CD4-positive, CD25-positive, alpha-beta regulatory T cell (primary cell): ENCODE measurements around the gene SLC19A1. TPM values are rescaled to one million over a fixed set of nuclear protein-coding genes. Genes with fewer than 3 reads are reported as not detected.

Source experiments
- ATAC-seq, 2 donors: fragments of 150-1000 bp; cut with Tn5 transposase; one replicate each; pipeline ENCODE4 v1.10.0; 2021; ENCODE audit warnings: low read depth in 2 of 2, moderate number of reproducible peaks in 2 of 2, moderate library complexity in 1 of 2
- DNase-seq, 3 donors: peaks; one replicate each; pipeline versions ENCODE4 v3.0.0 to v3.0.0-alpha.2; 2012 to 2022; ENCODE audit warnings: mixed read lengths in 1 of 3
- H3K27ac ChIP-seq: one replicate; pipeline ENCODE4 v1.7.0; 2013; ENCODE audit warnings: mild to moderate bottlenecking, low read length; ENCODE audit not compliant: insufficient read depth, poor library complexity, severe bottlenecking
- H3K27me3 ChIP-seq: one replicate; pipeline ENCODE4 v1.7.0; 2013; ENCODE audit warnings: low read length; ENCODE audit not compliant: control insufficient read depth, insufficient read depth
- H3K36me3 ChIP-seq: one replicate; pipeline ENCODE4 v1.7.0; 2013; ENCODE audit warnings: mild to moderate bottlenecking, low read length, moderate library complexity; ENCODE audit not compliant: control insufficient read depth, insufficient read depth
- H3K4me1 ChIP-seq: 2 replicates; pipeline ENCODE4 v1.7.0; 2013; ENCODE audit warnings: mild to moderate bottlenecking, low read length; ENCODE audit not compliant: insufficient read depth, control insufficient read depth, poor library complexity, severe bottlenecking
- H3K4me3 ChIP-seq: one replicate; pipeline ENCODE4 v1.7.0; 2013; ENCODE audit warnings: low read depth, mild to moderate bottlenecking, low read length, moderate library complexity
- H3K9me3 ChIP-seq, 2 experiments: 1 replicate in 1 of 2; 2 replicates in 1 of 2; pipeline ENCODE4 v1.7.0; 2013; ENCODE audit warnings: low read length in 2 of 2, mild to moderate bottlenecking in 1 of 2, moderate library complexity in 1 of 2; ENCODE audit not compliant: control insufficient read depth in 2 of 2
- H3K27ac Mint-ChIP-seq, 3 donors: one replicate each; pipeline ENCODE4 v1.8.0; 2020 to 2022; ENCODE audit warnings: mild to moderate bottlenecking in 3 of 3, mixed read lengths in 3 of 3, moderate library complexity in 2 of 3
- H3K27me3 Mint-ChIP-seq: one replicate; pipeline ENCODE4 v1.8.0; 2022; ENCODE audit warnings: mild to moderate bottlenecking, mixed read lengths
- H3K36me3 Mint-ChIP-seq: one replicate; pipeline ENCODE4 v1.8.0; 2020; ENCODE audit warnings: mixed read lengths
- H3K4me1 Mint-ChIP-seq, 4 donors: one replicate each; pipeline ENCODE4 v1.8.0; 2020 to 2022; ENCODE audit warnings: mixed read lengths in 4 of 4, mild to moderate bottlenecking in 1 of 4
- H3K4me3 Mint-ChIP-seq, 4 donors: one replicate each; pipeline ENCODE4 v1.8.0; 2020 to 2022; ENCODE audit warnings: mild to moderate bottlenecking in 4 of 4, mixed read lengths in 4 of 4, moderate library complexity in 3 of 4
- H3K9me3 Mint-ChIP-seq, 7 donors: one replicate each; pipeline ENCODE4 v1.8.0; 2020 to 2022; ENCODE audit warnings: mixed read lengths in 7 of 7, mild to moderate bottlenecking in 3 of 7, moderate library complexity in 2 of 7
- polyA plus RNA-seq, 4 donors: library from polyadenylated mRNA; unstranded; fragments of 300-500 nt; fragmentation: Illumina TruSeq; gene quantifications; one replicate each; pipeline ENCODE4 v1.2.3, GENCODE V29; 2021
- total RNA-seq: library from RNA; stranded (reverse); gene quantifications from one replicate; pipeline ENCODE4 v1.2.3, GENCODE V29; 2022

Gene SLC19A1
- total and polyA plus RNA-seq, 5 donors from 2014 or later: 4.7 to 10.8 (median 5.3) TPM

DNA sequence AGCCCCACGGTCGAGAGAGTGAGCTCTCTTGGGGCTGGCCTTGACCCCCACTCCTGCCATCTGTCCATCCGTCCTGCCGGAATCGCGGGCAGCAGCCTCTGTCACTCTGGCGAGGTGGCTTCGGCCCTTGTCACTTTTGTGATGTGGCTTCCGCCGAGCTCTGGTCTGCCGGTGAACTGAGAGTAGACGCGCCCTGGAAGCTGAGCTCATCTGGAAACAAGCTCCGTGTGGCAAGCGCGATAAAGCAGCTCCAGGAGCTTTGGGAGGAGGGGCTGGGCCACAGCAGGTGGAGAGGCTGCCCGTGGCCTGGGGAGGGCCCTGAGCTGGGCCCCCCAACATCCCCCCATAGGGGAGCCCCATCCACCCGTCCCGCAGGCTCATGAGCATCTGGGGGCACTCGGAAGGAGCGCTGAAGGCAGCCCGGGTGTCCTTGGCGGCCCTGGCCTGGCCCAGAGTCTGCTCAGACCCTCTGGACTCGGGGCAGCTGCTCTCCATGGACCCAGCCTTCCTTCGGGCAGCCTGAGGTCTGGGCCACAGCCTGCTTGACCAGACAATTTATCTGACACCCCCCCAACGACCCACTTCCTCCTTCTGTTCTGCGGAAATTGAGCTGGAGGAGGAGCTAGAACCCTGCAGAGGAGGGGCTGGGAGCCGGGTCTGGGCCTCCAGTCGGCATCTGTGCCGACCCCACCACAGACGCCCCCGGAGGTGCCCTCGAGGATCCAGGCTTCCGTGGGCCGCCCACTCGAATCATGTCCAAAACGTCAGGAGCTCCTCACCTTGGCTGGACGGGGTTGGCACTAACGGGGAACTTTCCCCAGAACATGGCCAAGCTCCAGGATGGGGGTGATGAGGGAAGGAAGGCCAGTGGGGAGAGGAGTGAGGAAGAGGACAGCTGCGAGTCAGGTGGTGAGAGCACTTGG, 59.1 kb downstream of the SLC19A1 start:
- peak overlapping the region; percentile 89 to 94 (median 94) for H3K27ac Mint-ChIP-seq
- no peaks in the 10 kb centered on the region for H3K27me3 ChIP-seq
- peaks cover 0 to 2% (median 0%) of the 10 kb centered on the region in 7 donors for H3K9me3 Mint-ChIP-seq
- H3K4me1 ChIP-seq: peaks cover 17% of the 10 kb centered on the region
- H3K9me3 ChIP-seq: no peaks in the 10 kb centered on the region
- peaks cover 0 to 49% (median 12%) of the 10 kb centered on the region in 4 donors for H3K4me1 Mint-ChIP-seq
- ATAC-seq: peak; percentile 10 to 43
- peak in 2 of 3 donors; percentile 39 to 78 for DNase-seq
- H3K36me3 ChIP-seq: no peaks in the 10 kb centered on the region
- peak overlapping the region; percentile 58 for H3K27ac ChIP-seq
- H3K27me3 Mint-ChIP-seq: no peaks in the 10 kb centered on the region
- H3K36me3 Mint-ChIP-seq: no peaks in the 10 kb centered on the region
- H3K4me3 ChIP-seq: no peak overlapping the region
- peak overlapping the region in 3 of 4 donors; percentile 79 to 86 (median 81) for H3K4me3 Mint-ChIP-seq

DNA sequence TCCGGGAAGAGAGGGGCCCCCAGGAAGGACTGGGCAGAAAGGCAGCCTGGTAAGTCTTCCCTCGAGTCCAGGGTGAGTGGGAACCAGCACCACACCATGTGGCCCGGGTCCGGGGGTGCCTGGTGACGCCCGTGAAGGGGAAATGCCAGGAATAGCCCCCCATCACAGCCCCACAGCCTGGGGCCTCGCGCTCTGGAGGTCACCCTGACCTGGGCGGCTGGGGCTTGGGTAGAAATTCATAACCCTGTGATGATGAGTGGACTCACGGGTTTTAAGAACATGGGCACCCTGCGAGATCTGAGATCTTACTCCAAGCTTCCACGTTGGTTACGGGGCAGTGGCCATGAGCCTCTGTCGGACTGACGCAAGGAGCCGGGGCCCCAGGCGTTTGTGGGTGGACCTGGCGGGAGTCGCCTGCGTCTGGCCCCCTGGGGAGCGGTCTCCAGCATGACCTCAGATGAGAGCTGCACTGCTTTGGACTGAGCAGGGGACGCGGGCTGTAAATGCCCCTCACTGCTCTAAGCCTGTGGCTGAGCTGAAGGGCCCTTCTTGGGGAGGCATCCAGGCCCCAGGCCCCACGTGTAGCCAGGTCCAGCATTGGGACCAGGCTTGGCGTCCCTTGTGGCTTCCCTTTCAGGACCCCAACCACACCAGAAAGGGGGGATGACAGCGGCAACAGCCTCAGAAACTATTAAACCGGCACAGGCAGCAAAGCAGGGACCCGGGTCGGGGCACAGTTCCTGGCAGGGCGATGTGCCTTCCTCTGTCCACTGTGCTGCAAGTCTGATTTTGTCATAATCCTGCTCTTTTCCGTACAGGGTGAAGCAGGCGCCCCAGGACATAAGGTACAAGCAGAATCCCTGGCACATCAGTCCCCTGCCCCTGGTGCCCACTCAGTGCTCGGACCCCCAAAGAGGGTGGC, 60.0 kb downstream of the SLC19A1 start:
- H3K36me3 ChIP-seq: no peaks in the 10 kb centered on the region
- peak overlapping the region; percentile 58 for H3K27ac ChIP-seq
- H3K9me3 ChIP-seq: no peaks in the 10 kb centered on the region
- peak overlapping the region; percentile 89 to 94 (median 94) for H3K27ac Mint-ChIP-seq
- H3K27me3 ChIP-seq: no peaks in the 10 kb centered on the region
- peak overlapping the region in 3 of 4 donors; percentile 79 to 86 (median 81) for H3K4me3 Mint-ChIP-seq
- no peaks in the 10 kb centered on the region for H3K36me3 Mint-ChIP-seq
- no peak for DNase-seq
- peaks cover 26% of the 10 kb centered on the region for H3K4me1 ChIP-seq
- H3K27me3 Mint-ChIP-seq: no peaks in the 10 kb centered on the region
- ATAC-seq: no peak
- H3K4me3 ChIP-seq: no peak overlapping the region
- peaks cover 0 to 51% (median 15%) of the 10 kb centered on the region in 4 donors for H3K4me1 Mint-ChIP-seq
- H3K9me3 Mint-ChIP-seq: peaks cover 0 to 2% (median 0%) of the 10 kb centered on the region in 7 donors

DNA sequence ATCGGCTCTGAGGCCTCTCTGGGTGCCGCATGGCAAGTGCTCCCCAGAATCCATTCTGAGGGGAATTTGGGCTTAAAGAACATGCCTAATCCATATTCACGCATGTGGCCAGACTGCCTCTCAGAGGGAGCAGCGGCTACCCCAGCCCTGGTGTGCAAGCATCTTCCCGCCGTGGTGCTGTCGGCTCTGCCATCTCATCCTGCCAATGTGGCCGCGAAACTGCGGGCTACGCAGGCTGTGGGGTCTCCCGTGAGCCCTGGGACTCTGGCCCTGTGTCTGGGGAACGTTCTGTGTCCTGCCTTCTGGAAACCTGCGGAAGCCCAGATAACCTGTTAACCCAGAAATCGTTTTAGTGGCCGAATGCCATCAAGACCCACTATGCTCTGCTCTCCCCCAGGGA, 60.7 kb downstream of the SLC19A1 start:
- no peaks in the 10 kb centered on the region for H3K27me3 Mint-ChIP-seq

DNA sequence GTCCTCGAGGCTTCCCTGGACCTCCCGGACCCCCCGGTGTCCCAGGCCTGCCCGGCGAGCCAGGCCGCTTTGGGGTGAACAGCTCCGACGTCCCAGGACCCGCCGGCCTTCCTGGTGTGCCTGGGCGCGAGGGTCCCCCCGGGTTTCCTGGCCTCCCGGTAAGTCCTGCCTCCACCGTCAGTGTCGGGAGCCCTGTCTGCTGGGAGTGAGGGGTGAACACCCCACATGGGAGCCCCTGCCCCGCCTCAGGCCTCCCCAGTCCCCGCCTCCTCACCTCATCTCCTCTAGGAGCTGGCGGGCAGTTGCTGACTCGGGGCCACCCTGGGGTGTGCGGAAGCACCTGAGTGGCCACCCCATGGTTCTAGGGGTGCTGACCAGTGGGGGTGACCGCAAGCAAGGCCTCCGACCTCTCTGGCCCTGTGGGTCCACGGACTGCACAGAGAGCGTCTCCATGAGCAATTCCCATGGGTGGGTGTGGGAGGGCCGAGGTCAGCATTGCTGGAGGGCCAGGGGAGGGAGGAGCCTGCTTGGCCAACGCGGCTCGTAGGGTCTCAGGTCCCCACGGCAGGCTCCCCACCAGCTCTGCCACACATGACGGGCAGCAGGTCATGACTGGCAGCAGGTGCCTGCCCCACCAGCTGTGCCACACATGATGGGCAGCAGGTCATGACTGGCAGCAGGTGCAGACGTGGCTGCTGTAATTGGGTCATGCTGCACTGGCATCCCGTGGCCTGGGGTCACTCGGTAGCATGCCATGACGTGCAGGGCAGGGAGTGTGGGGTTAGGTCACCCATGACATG, 61.3 kb downstream of the SLC19A1 start:
- DNase-seq (no peak), ATAC-seq (no peak)
- no peak overlapping the region for H3K4me3 ChIP-seq
- H3K36me3 ChIP-seq: no peaks in the 10 kb centered on the region
- H3K4me1 ChIP-seq: peaks cover 26% of the 10 kb centered on the region
- peaks cover 0 to 2% (median 0%) of the 10 kb centered on the region in 7 donors for H3K9me3 Mint-ChIP-seq
- H3K27me3 ChIP-seq: no peaks in the 10 kb centered on the region
- H3K27ac ChIP-seq: no peak overlapping the region
- peak overlapping the region in 1 of 4 donors; percentile 46 for H3K4me3 Mint-ChIP-seq
- H3K36me3 Mint-ChIP-seq: no peaks in the 10 kb centered on the region
- no peaks in the 10 kb centered on the region for H3K27me3 Mint-ChIP-seq
- H3K4me1 Mint-ChIP-seq: peaks cover 5 to 61% (median 20%) of the 10 kb centered on the region in 4 donors
- H3K9me3 ChIP-seq: no peaks in the 10 kb centered on the region
- H3K27ac Mint-ChIP-seq: peak overlapping the region in 1 of 3 donors; percentile 97

More for the DNA sequence above, 60.7 kb downstream of the SLC19A1 start:
- Histone ChIP-seq H3K9me3 (no peaks in the 10 kb centered on the region), H3K27me3 (no peaks in the 10 kb centered on the region), H3K4me1 (peaks cover 26% of the 10 kb centered on the region), H3K27ac (no peak overlapping the region), H3K36me3 (no peaks in the 10 kb centered on the region), H3K4me3 (no peak overlapping the region)
- ATAC-seq (no peak), DNase-seq (no peak)
- Mint-ChIP-seq H3K9me3 (peaks cover 0 to 2% (median 0%) of the 10 kb centered on the region in 7 donors), H3K4me1 (peaks cover 2 to 56% (median 17%) of the 10 kb centered on the region in 4 donors), H3K4me3 (peak overlapping the region in 3 of 4 donors; percentile 44 to 69 (median 46)), H3K27ac (peak overlapping the region in 1 of 3 donors; percentile 26), H3K36me3 (no peaks in the 10 kb centered on the region)

DNA sequence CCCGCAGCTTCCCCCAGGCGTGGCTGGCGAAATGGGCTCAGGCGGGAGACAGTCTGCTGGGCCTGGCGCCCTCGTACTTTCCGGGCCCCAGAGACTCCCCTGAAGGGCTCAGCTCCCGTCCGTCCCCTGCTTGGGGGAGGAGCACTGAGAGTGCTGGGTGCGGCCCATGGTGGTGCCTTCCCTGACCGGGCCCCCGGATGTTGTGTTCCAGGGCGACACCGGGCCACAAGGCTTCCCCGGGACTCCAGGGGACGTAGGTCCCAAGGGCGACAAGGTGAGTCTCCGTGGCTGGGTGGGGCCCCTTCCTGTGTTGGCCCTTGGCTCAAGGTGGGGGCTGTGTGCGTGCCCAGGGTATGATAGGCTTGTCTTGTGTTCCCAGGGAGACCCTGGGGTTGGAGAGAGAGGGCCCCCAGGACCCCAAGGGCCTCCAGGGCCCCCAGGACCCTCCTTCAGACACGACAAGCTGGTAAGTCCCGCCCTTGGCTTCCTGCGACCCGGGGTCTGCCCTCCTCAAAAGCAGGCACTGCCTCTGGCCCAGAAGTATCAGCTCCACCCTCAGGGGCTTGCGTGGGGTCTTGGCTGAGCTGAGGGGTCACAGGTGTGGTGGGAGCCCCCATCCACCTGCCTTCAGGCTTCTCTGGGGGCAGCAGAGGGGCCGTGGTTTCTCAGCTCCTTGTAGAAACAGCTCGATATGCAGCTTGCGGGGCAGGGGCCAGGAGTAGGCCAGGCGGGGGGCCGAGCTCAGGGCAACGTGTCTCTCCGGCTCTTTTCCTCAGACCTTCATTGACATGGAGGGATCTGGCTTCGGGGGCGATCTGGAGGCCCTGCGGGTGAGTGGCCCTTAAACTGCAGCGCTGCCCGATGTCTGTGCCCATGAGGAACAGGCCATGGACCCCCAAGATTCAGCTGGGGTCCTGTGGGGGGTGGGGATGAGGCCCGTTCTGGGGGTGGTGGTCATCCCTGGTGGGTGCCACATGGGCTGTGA, 62.3 kb downstream of the SLC19A1 start:
- peak overlapping the region in 3 of 4 donors; percentile 82 to 92 (median 88) for H3K4me3 Mint-ChIP-seq
- Histone ChIP-seq H3K9me3 (no peaks in the 10 kb centered on the region), H3K27ac (no peak overlapping the region), H3K4me3 (no peak overlapping the region), H3K36me3 (no peaks in the 10 kb centered on the region), H3K4me1 (peaks cover 26% of the 10 kb centered on the region), H3K27me3 (no peaks in the 10 kb centered on the region)
- peaks cover 0 to 2% (median 0%) of the 10 kb centered on the region in 7 donors for H3K9me3 Mint-ChIP-seq
- peaks cover 5 to 61% (median 20%) of the 10 kb centered on the region in 4 donors for H3K4me1 Mint-ChIP-seq
- DNase-seq (peak in 1 of 3 donors; percentile 67), ATAC-seq (peak in 1 of 2 donors; percentile 10)
- H3K27me3 Mint-ChIP-seq: no peaks in the 10 kb centered on the region
- peak overlapping the region; percentile 93 to 97 (median 94) for H3K27ac Mint-ChIP-seq
- H3K36me3 Mint-ChIP-seq: no peaks in the 10 kb centered on the region

DNA sequence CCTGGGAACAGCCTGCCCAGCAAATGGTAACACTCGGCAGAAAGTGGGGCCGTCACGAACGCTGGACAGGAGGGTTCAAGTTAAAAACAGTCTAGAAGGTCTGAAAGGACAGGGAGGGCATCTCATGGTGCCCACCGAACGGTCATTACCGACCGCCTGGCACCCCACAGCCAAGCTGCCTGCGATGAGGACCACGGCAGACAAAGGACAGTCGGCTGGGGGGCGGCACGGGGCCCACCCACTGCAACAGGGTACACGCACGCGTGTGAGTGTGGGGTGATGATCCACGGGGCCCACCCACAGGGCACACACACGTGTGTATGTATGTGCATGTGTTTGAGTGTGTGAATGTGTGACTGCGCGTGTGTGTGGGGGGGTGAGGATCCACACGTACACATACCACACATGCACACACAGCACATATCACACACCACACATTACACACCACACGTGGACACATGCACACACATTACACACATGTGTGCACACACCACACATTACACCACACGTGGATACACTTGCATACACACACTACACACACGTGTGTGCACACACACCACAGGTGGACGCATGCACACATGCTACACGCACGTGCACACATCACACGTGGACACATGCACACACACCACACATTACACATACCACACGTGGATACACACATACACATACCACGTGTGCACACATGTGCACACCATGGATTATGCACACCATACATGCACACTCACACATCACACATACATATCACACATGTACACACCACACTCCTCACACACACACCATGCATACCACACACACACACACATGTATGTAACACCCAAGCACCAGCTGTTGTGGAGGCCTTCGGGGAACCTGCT, 63.2 kb downstream of the SLC19A1 start:
- DNase-seq: no peak
- Mint-ChIP-seq H3K4me3 (peak overlapping the region; percentile 82 to 97 (median 90)), H3K27ac (peak overlapping the region; percentile 93 to 99 (median 94)), H3K4me1 (peaks cover 5 to 60% (median 20%) of the 10 kb centered on the region in 4 donors), H3K27me3 (no peaks in the 10 kb centered on the region), H3K9me3 (peaks cover 0 to 2% (median 0%) of the 10 kb centered on the region in 7 donors), H3K36me3 (no peaks in the 10 kb centered on the region)
- H3K27me3 ChIP-seq: no peaks in the 10 kb centered on the region
- peak overlapping the region; percentile 82 for H3K27ac ChIP-seq
- peaks cover 26% of the 10 kb centered on the region for H3K4me1 ChIP-seq
- no peak for ATAC-seq
- no peaks in the 10 kb centered on the region for H3K9me3 ChIP-seq
- H3K36me3 ChIP-seq: no peaks in the 10 kb centered on the region
- H3K4me3 ChIP-seq: peak overlapping the region; percentile 90
